GM19463 (cell line): Measurements from ENCODE around the gene RAX2.
"Not testable (repeated sequence)": the region's sequence is repeated elsewhere in the genome, so short reads cannot be mapped to it uniquely, and the experiment has no call there.

ENCODE experiments used
- ATAC-seq: cut with Tn5 transposase; IDR thresholded peaks from one replicate; pipeline ENCODE4 v1.9.1; 2021; ENCODE audit warnings: mild to moderate bottlenecking, moderate library complexity; ENCODE audit not compliant: unreplicated experiment

Gene RAX2

GRCh38 chr19:3762130-3762473 lies 9.9 kb downstream of the RAX2 start:
- no peak for ATAC-seq

GRCh38 chr19:3761382-3762129 lies 10.5 kb downstream of the RAX2 start, which contains the start of gene APBA3:
TSS of gene APBA3 (minus strand) at chr19:3761692. CDS start at chr19:3760264, 1,428 bp downstream.
- ATAC-seq = no peak

DNA sequence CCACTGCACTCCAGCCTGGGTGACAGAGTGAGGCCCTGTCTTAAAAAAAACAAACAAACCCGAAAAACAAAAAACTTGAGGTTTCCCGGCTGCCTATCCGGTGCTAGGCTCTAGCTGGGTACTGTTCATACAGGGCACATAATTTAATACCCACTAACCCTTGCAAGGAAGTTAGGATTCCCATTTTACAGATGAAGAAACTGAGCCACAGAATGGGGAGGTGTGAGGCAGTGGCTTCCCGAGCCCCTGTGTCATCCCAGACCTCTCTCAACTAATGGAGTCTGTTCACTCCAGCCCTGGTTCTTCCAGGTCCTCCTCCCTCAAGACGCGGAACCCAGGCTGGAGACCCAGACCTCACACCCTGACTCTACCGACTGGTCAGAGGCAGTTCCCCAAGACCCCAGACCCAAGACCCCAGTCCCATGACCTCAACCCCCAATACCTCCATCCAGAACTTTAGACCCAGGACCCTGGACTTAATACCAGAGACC lies 11.1 kb downstream of the RAX2 start:
- no peak for ATAC-seq

DNA sequence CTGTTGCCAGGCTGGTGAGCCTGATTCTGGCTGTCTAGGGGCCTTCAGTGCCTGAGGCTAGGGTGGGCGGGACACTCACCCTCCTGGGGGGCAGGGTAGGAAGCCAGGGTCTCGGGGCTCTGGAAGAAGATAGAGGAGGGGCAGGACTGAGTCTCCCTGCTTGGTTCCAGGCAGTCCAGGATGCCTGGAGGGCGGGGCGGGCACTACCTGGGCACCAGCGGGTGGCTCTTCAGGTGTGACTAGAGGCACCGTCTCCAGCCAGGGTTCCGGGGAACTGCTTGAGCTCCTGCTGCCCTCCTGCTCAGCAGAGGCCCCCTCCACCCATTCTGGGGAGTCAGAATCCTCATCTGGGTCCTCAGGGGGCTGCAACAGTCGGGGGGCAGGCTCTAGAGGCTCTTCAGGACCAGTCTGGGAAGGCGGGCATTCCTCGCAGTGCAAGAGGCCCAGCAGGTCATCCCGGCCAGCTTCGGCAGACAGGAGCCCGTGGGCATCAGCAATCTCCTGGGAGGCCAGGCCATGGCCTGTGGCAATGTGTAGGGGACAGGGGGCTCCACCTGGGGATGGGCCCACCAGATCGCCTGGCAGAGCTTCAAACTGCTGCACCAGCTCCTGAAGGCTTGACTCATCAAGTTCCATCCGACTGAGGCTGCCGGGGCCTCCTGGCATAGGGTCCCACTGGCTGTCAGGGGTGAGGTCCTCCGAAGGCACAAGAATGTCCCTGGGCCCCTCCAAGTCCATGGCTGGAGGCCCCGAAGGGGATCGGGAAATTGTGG lies 12.4 kb downstream of the RAX2 start:
- no peak for ATAC-seq

GRCh38 chr19:3758297-3758696 lies 13.7 kb downstream of the RAX2 start:
- ATAC-seq = not testable (repeated sequence)

DNA sequence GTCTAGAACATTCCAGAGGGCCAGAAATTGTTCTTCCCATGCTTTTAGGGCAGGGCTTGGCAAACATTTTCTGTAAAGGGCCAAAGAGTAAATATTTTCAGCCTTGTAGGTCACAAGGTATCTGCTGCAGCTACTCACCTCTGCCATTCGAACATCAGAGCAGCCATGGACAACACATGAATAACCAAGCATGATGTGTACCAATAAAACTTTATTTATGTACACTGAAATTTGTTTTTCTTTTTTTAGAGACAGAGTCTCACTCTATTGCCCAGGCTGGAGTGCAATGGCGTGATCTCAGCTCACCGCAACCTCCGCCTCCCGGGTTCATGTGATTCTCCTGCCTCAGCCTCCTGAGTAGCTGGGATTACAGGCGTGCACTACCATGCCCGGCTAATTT lies 14.3 kb downstream of the RAX2 start:
- ATAC-seq = not testable (repeated sequence)

DNA sequence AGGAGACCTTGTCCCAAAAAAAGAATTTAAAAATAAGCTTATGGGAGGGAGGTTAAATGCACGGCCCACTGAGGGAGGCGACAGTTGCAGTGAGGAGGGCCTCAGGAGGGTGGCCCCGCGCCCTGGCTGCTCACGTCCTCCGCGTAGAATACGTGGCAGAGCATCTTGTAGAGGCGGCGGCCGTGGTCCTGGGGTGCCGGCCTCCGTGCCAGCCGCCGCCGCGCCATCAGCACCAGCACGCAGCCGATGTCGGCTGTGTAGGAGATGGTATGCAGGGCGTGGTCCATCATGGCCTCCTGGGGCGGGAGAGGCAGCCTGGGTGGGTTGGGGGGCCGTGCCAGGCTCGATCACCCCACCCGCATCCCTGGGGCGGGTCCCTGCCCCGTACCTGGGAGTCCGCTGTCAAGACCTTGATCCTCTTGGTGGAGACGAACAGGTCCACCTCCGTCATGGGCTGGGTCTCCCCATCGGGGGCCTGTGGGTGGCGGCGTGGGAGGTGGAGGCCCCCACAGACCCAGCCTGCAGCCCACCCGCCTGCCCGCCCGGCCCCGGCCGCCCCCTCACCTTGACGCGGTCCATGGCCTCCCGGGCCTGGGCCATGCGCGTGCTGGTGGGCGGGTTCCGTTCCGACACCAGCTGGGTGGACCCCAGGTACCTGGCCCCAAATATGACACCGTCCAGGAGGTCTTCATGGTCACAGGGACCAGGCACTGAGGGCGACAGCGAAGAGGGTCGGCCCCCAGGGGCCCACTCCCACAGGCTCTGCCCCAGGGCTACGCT lies 18.2 kb downstream of the RAX2 start:
- ATAC-seq = no peak

- no peak for ATAC-seq
These were observed 19.5 kb downstream of the RAX2 start for GRCh38 chr19:3752492-3752891.

- ATAC-seq = no peak
These were observed 20.8 kb downstream of the RAX2 start for GRCh38 chr19:3751236-3751635.

DNA sequence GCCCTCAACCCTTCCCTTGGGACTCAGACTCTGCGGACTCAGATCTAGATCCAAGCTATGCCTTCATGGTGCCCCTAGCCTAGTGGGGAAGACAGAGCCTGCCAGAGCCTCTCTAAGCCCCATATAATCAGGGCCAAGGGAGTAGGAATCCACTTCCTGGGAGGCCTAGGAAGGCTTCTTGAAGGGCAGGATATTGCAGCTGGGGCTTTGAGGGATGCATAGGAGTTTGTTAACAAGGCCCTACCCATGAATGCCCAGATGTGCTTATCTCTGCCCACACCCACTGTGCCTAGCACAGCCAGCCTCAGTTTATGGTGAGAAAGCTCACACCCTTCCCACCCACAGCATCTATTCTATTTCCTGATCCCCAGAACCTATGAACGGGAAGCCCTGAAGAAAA lies 21.8 kb downstream of the RAX2 start:
- ATAC-seq = no peak

GRCh38 chr19:3748965-3749364 lies 23.1 kb downstream of the RAX2 start:
- ATAC-seq = no peak

GRCh38 chr19:3746371-3747056 lies 25.5 kb downstream of the RAX2 start:
- ATAC-seq = no peak

DNA sequence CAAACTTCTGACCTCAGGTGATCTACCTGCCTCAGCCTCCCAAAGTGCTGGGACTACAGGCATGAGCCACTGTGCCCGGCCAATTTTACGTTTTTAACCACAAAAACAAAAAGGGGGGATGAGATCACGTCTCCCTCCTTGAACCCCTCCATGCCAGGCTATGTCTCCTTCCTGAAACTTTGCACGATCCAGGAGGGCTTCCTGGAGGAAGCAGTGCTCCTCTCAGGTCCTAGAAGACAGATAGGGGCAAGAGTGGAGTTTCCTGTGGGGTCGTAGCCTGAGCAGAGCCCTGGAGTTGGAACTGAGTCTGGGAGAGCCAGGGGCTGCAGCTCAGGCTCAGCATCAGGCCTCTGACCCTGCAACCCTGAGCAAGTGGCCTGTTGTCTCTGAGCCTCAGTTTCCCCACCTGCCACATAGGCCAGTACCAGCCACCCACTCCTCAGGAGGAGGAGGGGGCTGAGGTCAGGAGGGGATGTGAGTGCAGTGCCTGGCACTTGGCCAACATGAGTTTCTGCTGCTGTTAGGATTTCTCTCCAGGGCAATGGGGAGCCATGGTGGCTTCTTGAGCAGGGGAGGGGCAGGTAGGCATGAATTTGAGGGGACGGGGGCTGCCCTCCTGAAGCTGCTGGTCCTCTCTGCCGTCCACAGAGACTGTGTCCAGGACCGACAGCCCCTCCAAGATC lies 26.5 kb downstream of the RAX2 start:
- no peak for ATAC-seq

GRCh38 chr19:3743486-3743885 lies 28.5 kb downstream of the RAX2 start:
- ATAC-seq = no peak

DNA sequence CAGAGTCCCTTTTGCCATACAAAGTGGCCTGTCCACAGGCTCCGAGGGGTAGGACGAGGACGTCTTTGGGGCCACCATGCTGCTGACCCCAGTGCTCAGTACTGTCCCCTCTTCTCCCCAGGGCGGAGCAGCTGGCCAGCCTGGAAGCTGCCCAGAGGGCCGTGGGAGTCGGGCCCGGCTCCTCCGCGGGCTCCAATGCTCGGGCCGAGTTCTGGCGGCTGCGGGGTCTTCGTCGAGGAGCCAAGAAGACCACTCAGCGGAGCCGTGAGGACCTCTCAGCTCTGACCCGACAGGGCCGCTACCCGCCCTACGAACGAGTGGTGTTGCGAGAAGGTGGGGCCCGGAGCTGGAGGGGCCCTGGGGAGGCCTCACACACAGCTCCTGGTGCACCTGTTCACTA lies 31.6 kb downstream of the RAX2 start:
- no peak for ATAC-seq

DNA sequence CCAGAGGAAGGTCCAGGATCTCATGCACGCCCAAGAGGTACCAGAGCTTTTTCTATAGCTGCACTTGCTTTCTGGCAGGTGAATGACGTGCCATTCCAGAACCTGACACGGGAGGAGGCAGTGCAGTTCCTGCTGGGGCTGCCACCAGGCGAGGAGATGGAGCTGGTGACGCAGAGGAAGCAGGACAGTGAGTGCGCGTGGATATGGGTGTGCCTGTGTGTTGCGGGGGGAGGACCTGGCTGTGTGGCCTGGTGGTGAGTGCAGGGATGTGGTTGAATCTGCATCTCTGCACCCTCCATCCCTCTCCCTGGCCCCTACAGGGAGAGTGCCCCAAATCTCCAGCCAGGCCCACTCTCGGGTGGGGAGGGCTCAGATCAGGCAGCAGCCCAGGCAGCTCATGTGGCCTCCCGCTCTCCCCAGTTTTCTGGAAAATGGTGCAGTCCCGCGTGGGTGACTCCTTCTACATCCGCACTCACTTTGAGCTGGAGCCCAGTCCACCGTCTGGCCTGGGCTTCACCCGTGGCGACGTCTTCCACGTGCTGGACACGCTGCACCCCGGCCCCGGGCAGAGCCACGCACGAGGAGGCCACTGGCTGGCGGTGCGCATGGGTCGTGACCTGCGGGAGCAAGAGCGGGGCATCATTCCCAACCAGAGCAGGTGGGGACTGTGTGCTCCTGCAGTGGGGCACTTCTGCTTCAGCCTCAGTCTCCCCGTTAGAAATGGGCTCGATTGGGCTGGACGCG lies 33.4 kb downstream of the RAX2 start:
- no peak for ATAC-seq

DNA sequence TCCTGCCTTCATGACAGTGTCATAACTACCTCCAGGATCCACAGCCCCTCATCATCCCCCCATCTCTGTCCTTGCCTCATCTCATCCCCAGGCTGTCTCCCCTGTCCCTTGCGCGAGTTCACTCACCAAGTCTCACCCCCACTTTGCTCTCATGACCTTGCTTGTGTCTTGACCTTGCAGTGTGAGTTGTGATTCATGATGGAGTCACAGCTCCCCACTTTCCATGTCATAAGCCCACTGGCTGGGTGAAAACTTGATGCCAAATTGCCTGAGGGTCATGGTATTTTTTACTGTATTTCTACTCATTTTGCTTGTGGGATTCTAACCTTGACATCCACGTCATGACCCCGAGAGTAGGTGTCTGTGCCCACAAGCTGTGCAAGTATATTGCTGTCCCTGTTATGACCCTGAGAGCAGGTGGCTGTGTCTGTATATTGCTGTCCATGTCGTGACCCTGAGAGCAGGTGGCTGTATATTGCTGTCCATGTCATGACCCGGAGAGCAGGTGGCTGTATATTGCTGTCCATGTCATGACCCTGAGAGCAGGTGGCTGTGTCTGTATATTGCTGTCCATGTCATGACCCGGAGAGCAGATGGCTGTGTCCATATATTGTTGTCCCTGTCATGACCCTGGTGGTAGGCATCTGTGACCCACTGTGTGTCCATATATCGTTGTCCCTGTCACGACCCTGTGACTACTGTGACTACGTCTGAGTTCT lies 34.4 kb downstream of the RAX2 start:
- ATAC-seq = no peak

DNA sequence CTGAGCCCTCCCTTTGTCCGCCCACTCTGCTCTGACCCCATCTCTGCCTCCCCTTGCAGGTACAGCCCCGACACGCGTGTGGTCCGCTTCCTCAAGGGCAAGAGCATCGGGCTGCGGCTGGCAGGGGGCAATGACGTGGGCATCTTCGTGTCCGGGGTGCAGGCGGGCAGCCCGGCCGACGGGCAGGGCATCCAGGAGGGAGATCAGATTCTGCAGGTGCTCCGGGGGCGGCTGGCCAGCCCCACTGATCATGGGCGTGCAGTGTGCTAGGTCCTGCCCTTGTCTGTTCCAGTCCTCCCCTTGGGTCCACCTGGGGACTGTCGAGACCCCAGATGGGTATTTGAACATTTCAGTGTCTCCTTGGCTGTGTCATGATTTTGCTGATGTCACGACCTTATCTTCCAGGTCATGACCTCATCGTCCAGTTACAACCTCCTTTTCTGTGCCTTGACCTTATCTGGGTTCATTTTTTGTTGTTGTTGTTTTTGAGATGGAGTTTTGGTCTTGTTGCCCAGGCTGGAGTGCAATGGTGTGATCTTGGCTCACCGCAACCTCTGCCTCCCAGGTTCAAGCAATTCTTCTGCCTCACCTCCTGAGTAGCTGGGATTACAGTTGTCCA lies 35.8 kb downstream of the RAX2 start:
- no peak for ATAC-seq

DNA sequence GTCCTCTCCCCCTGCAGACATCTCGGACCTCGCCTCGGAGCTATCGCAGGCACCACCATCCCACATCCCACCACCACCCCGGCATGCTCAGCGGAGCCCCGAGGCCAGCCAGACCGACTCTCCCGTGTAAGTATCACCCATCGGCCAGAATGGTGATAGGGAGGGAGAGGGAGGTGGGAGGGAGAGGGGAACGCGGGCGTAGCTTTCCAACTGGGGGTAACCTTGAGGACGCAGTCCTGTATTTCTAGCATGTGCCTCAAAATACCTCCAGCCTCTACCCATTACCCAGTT lies 37.8 kb downstream of the RAX2 start:
- no peak for ATAC-seq
